GM19035 (cell line): ENCODE results near the gene UVRAG.
"Not testable (repeated sequence)": the region's sequence is repeated elsewhere in the genome, so short reads cannot be mapped to it uniquely, and the experiment has no call there.

ENCODE experiments used
- ATAC-seq: cut with Tn5 transposase; IDR thresholded peaks from one replicate; pipeline ENCODE4 v1.9.1; 2021; ENCODE audit not compliant: unreplicated experiment

The UVRAG gene

DNA sequence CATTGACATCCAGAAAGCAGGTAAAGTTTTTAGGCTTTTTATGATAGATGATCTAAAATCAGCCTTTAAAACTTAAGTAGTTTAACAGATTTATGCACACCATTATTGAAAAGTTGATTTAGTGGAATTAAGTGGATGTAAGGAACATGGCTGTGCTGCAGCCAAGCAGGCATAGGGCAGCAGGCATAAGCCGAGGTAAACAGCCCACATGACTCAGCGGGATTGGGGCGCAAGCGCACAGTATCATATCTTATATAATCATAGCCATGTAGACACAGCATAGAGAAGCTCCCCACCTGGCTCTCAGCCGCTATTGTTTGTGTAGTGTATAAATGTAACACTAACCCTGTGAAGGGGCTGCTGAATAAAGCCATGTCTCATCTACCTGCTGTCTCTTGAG is 233.8 kb downstream of the UVRAG start:
- no peak for ATAC-seq

DNA sequence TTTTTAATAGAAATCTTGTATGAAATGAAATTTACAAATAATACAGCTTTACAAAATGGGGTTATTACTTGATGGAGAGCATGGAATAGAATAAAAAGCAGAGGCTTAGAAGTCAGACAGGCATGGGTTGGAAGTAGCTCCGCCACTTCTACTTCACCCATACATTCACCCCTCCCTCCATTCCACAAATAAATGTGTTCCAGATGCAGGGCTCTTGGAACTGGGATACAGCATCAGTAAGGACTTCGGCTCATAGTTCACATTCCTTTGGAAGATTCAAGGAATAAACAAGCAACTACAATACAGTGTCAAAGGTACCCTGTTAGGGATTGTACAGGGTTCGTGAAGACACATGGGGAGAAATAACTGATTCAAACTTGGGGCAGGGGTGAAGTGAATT is 234.5 kb downstream of the UVRAG start:
- no peak for ATAC-seq

DNA sequence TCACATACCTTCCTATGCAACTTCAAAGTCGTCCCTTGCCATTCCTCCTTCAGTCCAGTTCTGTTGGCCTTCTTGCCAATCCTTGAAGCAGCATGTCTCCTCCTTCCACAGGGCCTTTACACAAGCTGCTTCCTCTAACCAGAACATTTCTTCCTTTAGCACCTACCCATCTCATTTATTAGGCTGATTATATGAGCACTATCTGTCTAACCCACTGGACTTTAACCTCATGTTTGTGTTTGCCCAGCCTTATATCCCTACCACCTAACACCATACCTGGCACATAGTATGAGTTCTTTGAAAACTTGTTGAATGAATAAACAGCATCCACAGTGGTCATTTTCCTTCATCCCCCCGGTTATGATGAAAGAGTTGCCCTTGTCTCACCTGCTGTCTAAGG is 236.9 kb downstream of the UVRAG start:
- ATAC-seq, result no peak

DNA sequence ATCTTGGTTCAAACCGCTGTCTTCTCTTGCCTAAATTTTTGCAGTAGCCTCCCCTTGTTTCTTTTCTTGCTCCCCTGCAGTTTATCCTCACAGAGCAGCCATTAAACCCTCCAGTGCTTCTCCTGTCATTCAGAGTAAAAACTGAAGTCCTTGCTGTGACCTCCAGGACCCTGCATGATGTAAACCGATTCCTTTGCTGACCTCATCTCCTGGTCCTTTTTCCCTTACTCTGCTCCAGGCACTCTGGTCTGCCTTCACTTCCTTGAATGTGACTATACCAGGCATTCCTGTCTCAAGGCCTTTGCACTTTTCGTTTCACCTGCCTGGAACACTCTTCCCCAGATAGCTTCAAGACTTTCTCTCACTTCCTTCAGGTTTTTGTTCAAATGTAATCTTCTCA is 239.3 kb downstream of the UVRAG start:
- no peak for ATAC-seq

DNA sequence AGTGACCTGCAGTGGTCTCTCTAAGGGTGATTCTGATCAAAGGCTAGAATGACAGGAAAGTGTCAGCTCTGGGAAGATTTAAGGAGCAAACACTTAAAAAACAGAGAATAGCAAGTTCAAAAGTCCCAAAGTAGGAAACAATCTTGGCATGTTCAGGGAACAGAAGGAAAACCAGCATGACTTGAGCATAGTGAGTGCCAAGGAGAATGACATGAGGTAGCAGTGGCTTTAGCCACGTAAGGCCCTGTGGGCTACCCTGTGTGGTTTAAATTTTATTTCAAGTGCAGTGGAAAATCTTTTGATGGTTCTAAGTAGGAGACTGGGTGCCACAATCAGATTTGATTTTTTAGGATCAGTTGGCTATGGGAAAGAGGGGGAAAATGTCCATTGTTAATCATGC is 241.9 kb downstream of the UVRAG start:
- no peak for ATAC-seq

DNA sequence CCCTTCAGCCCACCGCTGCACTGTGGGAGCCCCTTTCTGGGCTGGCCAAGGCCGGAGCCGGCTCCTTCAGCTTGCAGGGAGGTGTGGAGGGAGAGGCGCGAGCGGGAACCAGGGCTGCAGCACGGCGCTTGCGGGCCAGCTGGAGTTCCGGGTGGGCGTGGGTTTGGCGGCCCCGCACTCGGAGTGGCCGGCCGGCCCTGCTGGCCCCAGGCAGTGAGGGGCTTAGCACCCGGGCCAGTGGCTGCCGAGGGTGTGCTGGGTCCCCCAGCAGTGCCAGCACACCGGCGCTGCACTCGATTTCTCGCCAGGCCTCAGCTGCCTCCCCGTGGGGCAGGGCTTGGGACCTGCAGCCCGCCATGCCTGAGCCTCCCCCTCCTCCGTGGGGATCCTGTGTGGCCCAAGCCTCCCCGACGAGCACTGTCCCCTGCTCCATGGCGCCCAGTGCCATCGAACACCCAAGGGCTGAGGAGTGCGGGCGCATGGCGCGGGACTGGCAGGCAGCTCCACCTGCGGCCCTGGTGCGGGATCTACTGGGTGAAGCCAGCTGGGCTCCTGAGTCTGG is 245.5 kb downstream of the UVRAG start:
- ATAC-seq, result not testable (repeated sequence)

DNA sequence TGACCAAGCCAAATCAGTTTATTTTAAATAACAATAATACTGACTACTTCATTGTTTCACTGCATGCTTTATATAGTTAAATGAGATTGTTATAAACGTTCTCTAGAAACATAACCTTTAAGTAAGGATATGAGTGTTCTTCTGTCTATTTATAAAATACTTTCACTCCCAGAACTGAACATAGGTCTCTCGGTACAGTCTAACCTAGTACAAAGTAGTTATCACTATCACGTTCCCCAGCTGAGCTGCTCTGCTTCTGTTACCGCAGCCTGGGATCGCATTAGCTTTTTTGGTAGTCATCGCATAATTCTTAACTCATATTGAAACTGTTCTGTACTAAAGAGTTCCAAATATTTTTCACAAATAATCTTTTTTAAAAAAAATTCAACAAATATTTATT is 247.7 kb downstream of the UVRAG start:
- ATAC-seq, result peak; percentile 99

DNA sequence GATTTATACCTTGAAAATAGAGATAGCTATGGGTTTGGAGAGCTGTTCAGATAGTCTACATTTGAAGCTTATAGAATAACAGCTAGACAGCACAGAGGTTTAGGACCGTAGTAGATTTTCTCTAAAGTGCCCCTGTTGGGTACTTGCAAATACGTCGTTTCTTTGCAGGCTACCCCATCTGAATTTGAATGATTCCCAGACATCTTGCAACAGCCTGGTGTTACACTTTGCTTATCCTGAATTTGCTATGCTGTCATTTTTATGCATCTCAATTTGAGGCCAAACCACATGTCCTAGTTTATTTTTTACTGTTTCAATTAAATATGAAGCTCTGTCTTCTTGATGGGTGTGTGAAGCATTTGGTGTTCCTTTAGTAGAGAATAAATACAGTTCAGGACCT is 249.2 kb downstream of the UVRAG start:
- no peak for ATAC-seq

DNA sequence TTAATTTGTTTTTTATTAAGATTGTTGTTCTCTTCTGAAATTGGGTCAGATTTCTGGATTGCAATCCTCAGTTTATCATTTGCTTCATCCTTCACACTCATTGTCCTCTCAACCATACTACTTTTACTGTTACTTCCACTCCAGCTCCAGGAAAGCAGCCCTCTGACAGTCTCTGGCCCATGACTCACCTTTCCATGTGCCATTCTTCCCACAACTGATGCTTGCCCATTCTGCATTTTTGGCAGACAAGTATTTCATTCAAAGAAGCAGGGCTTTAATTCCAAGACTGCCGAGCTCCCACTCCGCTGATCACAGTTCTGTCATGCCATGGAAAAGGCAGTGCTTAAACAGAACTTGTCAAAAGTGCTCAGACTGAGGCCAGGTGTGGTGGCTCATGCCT is 252.1 kb downstream of the UVRAG start:
- no peak for ATAC-seq

DNA sequence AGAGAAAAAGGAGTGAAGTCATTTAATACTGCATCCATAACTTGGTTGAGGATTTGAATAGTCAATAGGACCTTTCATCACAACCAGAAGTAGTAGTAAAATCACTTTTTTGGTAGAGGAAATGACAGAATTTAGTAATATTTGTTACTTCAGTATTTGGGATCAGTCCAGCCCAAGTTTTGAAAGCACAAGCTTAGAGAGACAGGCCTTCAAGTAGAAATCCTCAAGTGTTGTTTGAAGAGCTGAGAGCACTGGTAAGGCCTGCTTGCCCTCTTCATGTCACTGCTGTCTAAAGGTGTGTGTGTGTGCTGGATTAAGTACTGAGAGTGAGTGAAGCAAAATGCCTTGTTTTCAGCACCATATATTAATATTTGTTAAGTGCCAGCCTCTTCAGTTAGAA is 254.0 kb downstream of the UVRAG start:
- no peak for ATAC-seq

DNA sequence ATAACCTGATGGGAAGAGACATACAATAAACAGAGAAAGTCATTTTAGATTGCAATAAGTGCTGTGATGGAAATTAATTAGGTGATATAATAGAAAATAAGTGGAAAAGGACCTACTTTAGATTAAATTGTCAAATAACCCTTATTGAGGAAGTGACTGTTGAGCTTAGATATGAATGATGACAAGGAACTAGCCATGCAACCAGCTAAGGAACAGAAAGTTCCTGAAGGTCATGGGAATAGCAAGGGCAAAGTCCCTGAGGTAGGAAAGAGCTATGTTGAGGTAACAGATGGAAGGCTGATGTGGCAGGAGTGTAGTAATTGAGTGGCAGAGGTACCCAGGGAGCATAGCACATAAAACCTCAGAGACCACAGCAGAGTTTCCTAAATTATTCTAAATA is 256.1 kb downstream of the UVRAG start:
- no peak for ATAC-seq

DNA sequence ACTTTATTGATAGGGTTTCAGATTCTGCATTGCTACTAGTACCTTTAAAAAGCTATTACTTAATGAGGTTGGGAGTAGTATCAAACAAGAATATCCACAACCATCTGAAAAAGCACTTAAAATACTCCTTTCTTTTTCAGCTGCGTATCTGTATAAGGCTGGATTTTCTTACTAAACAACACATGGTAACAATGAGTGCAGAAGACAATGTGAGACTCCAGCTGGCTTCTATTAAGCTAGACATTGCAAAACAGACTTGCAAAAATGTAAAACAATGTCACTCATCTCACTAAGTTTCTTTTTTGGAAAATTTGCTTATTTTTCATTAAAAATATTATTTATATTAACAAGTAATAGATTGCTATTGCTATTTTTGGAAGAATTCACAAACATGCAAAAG is 258.7 kb downstream of the UVRAG start:
- no peak for ATAC-seq

DNA sequence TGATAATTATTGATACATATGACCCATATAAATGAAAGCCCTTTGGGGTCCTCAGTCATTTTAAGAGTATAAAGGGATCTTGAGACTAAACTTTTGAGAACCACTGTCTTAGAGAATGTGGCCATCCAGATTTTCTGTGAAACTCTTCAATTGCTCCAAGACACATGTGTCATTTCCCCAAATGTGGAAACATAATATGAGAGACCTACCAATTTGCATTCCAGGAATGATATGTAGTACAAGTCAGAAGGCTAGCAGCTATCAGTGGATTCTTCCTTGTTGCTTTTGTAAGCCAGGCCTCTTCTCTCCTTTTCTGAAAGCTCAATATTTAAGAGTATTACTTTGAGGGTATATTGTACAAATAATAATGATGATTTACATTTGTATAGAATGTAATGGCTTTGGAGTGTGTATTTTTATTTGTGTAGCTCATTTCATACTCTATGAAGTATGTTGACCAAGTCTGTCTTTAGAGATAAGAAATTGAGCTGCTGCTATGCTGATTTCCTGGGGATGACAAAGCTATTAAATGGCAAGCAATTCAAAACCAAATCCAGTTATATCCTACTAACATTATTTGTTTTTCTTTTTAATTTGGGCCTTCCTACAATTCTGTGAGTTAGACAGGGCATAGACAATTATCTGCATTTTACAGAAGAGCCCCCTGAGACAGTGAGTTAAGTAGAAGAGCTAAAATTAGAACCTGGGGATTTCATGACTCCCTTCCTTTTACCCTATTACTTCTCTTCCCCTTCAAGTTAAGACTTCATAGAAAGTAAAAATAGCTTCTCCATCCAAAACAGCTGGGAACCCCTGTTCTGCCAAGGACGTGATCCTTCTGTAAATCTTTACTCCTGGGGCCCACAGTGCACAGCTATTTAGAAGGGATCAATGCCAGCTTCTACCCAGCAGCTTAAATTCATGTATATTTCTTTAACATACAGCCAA is 259.4 kb downstream of the UVRAG start:
- no peak for ATAC-seq

DNA sequence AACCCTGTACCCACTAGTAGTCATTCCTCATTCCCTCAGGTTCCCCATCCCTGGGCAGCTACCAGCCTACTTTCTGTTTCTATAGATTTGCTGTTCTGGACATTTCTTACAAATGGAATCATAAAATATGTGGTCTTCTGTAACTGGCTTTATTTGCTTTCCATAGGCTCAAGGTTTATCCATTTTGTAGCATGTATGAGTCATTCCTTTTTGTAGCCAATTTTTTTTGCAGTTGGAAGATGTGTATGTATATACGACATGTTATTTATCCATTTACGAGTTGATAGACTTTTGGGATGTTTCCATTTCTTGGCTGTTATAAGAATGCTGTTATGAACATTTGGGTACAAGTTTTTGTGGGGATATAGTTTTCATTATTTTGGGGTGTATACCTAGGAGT is 260.7 kb downstream of the UVRAG start:
- no peak for ATAC-seq

DNA sequence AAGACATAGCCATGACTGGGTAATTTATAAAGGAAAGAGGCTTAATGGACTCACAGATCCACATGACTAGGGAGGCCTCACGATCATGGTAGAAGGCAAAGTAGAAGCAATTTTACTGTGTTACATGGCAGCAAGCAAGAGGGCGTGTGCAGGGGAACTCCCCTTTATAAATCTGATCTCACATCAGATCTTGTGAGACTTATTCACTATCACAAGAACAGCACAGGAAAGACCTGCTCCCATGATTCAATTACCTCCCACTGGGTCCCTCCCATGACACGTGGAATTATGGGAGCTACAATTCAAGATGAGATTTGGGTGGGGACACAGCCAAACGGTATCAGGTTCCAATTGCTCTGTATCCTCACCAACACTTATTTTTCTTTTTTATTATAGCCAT is 261.2 kb downstream of the UVRAG start:
- ATAC-seq, result not testable (repeated sequence)

DNA sequence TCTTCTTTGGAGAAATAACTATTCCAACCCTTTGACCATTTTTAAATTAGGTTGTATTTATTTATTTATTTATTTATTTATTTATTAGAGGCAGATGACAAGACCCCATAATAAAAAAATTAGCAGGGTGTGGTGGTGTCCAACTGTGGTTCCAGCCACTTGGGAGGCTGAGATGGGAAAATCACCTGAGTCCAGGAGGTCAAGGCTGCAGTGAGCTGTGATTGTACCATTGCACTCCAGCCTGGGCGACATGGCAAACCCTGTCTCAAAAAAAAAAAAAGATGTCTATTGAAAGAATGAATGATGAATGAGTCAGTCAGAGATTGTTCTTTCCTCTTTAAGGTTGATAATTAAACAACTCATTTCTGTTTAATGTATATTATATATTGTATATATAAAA is 261.7 kb downstream of the UVRAG start:
- no peak for ATAC-seq

DNA sequence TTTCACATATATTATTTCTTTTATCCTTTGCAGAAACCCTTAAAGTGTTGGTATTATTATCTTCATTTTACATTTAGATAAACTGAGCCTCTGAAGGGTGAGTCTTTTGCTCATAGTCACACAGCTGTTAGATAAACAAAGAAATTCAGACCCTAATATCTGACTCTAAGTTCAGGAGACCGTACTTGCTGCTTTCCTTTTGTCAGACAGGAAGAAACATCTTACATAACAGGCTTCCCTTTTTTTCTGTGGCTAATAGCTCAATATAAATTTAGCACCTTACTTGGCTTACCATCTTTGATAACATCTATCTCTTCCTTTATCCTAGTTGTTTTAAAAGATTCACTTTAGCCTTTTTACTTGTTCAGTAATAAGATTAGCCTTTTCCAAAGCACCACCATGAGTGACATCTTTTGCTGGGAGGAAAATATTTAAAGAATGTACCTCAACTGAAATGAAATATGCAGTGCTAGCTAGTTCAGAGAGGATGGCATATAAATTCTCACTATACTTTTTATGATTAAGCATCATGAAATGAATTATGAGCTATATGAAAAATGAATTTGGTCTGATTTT is 262.7 kb downstream of the UVRAG start:
- no peak for ATAC-seq

DNA sequence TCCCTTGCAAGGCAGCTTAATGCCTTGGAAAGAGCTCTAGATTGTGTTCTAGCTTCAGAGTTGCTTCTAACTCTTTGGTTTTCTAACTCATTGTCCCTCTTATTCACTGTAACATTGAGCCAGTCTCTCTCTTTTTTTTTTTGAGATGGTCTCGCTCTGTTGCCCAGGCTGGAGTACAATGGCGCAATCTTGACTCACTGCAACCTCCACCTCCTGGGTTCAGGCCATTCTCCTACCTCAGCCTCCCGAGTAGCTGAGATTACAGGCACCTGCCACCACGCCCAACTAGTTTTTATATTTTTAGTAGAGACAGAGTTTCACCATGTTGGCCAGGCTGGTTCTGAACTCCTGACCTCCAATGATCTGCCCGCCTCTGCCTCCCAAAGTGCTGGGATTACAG is 266.1 kb downstream of the UVRAG start:
- ATAC-seq, result not testable (repeated sequence)

DNA sequence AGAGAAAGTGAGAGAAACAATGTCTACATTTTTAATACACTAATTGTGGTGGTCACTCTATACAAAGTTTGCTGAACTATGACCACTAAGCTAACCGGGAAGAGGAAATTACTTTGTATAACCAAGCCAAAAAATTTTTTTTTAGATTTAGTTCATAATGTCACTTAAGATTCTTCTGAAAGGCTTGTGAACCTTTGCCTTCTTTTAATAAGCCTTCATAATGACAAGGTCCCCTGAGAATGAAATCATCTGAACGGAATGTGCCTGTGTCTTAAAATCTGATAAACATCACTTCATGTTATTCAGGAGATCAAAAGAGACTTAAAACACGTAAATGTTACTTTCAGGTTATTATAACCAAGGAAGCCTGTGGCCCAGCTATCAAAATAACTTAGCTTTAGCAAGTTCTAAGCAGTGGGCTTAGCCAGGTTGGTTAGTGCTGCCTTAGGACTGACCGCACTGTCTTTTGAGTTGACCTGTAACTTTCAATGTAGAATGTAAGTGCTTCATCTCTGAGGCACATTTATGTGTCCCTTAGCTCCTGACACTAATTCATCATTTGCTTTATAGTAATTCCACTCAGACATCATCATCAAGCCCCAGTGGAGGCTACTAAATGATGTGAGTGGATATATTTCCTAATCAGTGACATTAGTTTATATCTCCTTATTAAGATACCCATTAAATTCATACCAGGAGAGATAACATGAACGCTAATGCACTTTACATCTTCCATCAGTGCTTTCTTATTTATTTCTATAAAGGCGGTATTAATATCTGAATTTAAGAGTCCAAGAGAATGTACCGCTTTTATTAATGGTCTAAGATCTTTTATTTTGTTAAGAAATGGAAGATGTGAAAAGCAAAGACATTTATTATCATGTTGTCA is 268.8 kb downstream of the UVRAG start:
- no peak for ATAC-seq

DNA sequence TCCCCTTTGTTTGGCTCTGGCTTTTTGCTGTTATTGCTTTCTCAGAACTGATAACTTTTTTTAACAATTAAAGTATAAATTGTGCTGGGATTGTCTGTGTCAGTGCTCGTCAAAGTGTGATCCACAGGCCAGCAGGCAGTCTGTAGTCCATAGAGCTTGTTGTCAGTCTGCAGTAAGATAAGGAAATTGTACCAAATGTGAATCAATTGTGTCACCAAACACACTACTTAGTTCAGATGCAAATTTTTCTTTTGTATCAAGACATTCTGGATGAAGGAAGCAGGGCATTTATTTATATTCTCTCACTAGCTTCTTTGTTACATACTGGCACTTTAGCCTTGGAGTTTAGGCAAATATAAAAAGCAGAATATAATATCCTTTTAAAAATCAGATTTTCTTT is 270.3 kb downstream of the UVRAG start:
- no peak for ATAC-seq
